ENCODE results near the gene RNF157. TPM values are rescaled to one million over a fixed set of nuclear protein-coding genes. Genes with fewer than 3 reads are reported as not detected.

The RNF157 gene
- total and polyA plus RNA-seq, 2 of the 13 experiments (the other 11 are each of a cell fraction or from before 2014, with no cell fraction given), result 0.44 to 1.5 TPM

DNA sequence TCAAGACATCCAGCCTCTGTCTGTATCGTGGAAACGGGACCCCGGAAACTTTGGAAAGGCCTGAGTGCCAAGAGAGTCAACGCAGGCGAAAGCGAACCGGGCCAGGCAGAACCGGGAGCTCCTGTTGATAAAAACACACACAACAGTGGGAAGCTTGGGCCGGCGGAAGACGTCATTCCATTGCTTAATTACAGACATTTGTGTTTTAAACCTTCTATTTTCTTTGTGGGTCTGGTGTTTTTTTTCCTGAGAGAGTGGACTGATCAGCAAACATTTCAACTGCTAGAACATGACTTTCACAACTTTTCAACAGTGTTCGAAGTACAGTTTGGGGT is 878 bp upstream of the RNF157 start (continued):
- TF ChIP-seq FOXK1 (CRISPR knock-in tag; IDR thresholded peaks at IDR 0.05; ENCODE audit: borderline replicate concordance, low read depth) (no peak), RARG (CRISPR knock-in tag; IDR thresholded peaks at IDR 0.05; ENCODE audit: low read depth) (no peak), CBX2 (IDR thresholded peaks at IDR 0.05; ENCODE audit: low read depth, low read length) (peak; percentile 95), CBX2 (CRISPR knock-in tag; IDR thresholded peaks at IDR 0.05; ENCODE audit: low read depth) (no peak), ZC3H13 (CRISPR knock-in tag; IDR thresholded peaks at IDR 0.05) (no peak), HNRNPLL (IDR thresholded peaks at IDR 0.05; ENCODE audit: low read depth, low read length, poor library complexity, severe bottlenecking) (no peak), ZNF883 (CRISPR knock-in tag; IDR thresholded peaks at IDR 0.05; ENCODE audit: not compliant biosample characterization) (no peak), ZFP82 (CRISPR knock-in tag; IDR thresholded peaks at IDR 0.05; ENCODE audit: borderline replicate concordance) (0 out of 2 replicates have a peak, but pooled peaks have one; percentile 11), CREM (IDR thresholded peaks at IDR 0.05) (0 out of 2 replicates have a peak, but pooled peaks have one; percentile 16), CREM (CRISPR knock-in tag; IDR thresholded peaks at IDR 0.05) (no peak), PHF21A (CRISPR knock-in tag; IDR thresholded peaks at IDR 0.05) (peak; percentile 48; the same call in 1 of the 2 replicates), ZBTB42 (CRISPR knock-in tag; IDR thresholded peaks at IDR 0.05) (no peak), ZBTB46 (CRISPR knock-in tag; IDR thresholded peaks at IDR 0.05; ENCODE audit: borderline replicate concordance) (no peak), EZH2 (conservative IDR thresholded peaks at IDR 0.05; ENCODE audit: low read depth, low read length) (peak; percentile 93; the same call in 1 of the 2 replicates), PHF20 (CRISPR knock-in tag; IDR thresholded peaks at IDR 0.05) (0 out of 2 replicates have a peak, but pooled peaks have one; percentile 11), GATAD2A (CRISPR knock-in tag; IDR thresholded peaks at IDR 0.05) (peak; percentile 30; the same call in 1 of the 2 replicates), NR2C2 (CRISPR knock-in tag; IDR thresholded peaks at IDR 0.05; ENCODE audit: borderline replicate concordance) (no peak), IRF9 (CRISPR knock-in tag; IDR thresholded peaks at IDR 0.05; ENCODE audit: borderline replicate concordance) (0 out of 2 replicates have a peak, but pooled peaks have one; percentile 25), LCORL (IDR thresholded peaks at IDR 0.05) (no peak), LCORL (CRISPR knock-in tag; IDR thresholded peaks at IDR 0.05) (peak; percentile 21; the same call in 1 of the 2 replicates), ZNF501 (CRISPR knock-in tag; IDR thresholded peaks at IDR 0.05) (peak; percentile 59), ARID2 (CRISPR knock-in tag; IDR thresholded peaks at IDR 0.05; ENCODE audit: borderline replicate concordance) (no peak), FOSL2 (CRISPR knock-in tag; IDR thresholded peaks at IDR 0.05) (no peak), ZNF264 (CRISPR knock-in tag; IDR thresholded peaks at IDR 0.05) (no peak), SOX6 (IDR thresholded peaks at IDR 0.05) (no peak), SOX6 (CRISPR knock-in tag; IDR thresholded peaks at IDR 0.05) (0 out of 2 replicates have a peak, but pooled peaks have one; percentile 9), HMG20B (CRISPR knock-in tag; conservative IDR thresholded peaks at IDR 0.05) (no peak), HOXA3 (CRISPR knock-in tag; IDR thresholded peaks at IDR 0.05) (0 out of 2 replicates have a peak, but pooled peaks have one; percentile 12)
- TF ChIP-seq, protein P1, sequence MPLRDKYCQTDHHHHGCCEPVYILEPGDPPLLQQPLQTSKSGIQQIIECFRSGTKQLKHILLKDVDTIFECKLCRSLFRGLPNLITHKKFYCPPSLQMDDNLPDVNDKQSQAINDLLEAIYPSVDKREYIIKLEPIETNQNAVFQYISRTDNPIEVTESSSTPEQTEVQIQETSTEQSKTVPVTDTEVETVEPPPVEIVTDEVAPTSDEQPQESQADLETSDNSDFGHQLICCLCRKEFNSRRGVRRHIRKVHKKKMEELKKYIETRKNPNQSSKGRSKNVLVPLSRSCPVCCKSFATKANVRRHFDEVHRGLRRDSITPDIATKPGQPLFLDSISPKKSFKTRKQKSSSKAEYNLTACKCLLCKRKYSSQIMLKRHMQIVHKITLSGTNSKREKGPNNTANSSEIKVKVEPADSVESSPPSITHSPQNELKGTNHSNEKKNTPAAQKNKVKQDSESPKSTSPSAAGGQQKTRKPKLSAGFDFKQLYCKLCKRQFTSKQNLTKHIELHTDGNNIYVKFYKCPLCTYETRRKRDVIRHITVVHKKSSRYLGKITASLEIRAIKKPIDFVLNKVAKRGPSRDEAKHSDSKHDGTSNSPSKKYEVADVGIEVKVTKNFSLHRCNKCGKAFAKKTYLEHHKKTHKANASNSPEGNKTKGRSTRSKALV (CRISPR knock-in tag; IDR thresholded peaks at IDR 0.05), result 0 out of 2 replicates have a peak, but pooled peaks have one; percentile 10
